Astrocyte of the spinal cord (primary cell): Measurements from ENCODE around the gene TAOK1.
A peak's percentile ranks its signal among the peaks of the same experiment; 100 is the strongest.
"Not testable (repeated sequence)": the region's sequence is repeated elsewhere in the genome, so short reads cannot be mapped to it uniquely, and the experiment has no call there.

Experiments
- DNase-seq: peaks from one replicate; pipeline ENCODE4 v3.0.0; 2011; ENCODE audit warnings: low read depth, low spot score
- H3K4me3 ChIP-seq: 2 replicates; pipeline ENCODE4 v1.5.1; 2011; ENCODE audit warnings: low read depth, mild to moderate bottlenecking, low read length, moderate library complexity
- in situ Hi-C: cut with HindIII; loops from 2 replicates; pipeline ENCODE4 v1.10.0; 2017; ENCODE audit warnings: low sequenced_read_pairs
- TF ChIP-seq, protein P1 (sequence below): IDR thresholded peaks from 2 replicates; pipeline ENCODE4 v1.5.1; 2012; ENCODE audit warnings: low read depth, mild to moderate bottlenecking, low read length, inconsistent platforms

Gene TAOK1

DNA sequence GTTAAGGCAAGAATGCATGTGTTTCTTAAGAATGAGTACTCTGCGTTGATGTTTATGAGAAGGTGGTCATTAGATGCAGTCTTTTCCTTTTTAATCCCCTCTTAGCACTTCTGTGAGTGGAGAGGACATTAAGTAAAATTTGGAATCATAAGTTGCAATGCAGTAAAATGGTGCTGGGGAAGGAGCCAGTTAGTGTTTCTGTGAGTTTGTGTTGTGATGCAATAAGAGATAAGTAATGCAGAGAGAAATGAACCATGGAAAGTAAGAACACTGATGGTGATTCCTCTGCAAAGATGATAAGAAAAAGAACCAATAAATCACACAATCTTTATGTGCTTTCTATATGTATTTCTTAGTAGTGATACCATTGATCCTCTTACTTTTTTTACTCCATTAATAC lies 156.7 kb downstream of the TAOK1 start:
- TF ChIP-seq, protein P1, sequence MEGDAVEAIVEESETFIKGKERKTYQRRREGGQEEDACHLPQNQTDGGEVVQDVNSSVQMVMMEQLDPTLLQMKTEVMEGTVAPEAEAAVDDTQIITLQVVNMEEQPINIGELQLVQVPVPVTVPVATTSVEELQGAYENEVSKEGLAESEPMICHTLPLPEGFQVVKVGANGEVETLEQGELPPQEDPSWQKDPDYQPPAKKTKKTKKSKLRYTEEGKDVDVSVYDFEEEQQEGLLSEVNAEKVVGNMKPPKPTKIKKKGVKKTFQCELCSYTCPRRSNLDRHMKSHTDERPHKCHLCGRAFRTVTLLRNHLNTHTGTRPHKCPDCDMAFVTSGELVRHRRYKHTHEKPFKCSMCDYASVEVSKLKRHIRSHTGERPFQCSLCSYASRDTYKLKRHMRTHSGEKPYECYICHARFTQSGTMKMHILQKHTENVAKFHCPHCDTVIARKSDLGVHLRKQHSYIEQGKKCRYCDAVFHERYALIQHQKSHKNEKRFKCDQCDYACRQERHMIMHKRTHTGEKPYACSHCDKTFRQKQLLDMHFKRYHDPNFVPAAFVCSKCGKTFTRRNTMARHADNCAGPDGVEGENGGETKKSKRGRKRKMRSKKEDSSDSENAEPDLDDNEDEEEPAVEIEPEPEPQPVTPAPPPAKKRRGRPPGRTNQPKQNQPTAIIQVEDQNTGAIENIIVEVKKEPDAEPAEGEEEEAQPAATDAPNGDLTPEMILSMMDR, result no peak
- in situ Hi-C loops, result no loop called here
- no peak for DNase-seq
- H3K4me3 ChIP-seq, result no peak overlapping the region

DNA sequence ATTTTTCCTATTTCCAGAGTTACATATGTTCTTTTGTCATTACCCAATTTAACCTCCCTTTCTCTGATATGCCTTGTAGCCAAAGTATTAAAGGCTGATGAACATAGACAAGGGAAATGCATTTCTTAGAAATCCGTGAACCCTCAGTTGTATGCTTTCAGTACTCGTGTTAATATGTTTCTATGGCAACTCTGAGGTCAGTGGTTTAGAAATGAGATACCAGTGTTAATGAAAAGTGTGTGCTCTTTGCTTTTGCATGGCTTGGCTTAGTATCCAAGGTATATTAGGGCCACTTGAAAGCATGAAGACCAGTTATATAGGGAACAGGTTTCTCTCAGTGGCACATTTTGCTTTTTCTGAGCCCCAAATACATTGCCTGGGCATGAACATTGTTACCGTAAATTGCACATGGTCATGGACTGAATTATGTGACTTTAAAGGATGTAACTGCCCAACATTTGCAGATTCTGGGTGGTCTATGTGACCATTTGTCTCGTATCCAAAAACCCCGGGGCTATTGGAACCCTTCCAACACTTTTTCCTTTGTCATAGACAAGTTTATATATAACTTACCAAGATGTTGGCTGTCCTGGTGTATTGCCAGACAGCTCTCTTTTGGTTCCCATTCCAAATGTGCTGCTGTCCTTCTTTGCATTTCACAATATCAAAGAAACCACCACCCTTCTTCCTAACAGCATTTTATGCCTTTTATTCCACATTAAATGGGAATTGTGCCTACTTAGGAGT lies 159.2 kb downstream of the TAOK1 start:
- H3K4me3 ChIP-seq, result no peak overlapping the region
- in situ Hi-C loops, result no loop called here
- TF ChIP-seq, protein P1, result no peak
- peak; percentile 50 for DNase-seq

DNA sequence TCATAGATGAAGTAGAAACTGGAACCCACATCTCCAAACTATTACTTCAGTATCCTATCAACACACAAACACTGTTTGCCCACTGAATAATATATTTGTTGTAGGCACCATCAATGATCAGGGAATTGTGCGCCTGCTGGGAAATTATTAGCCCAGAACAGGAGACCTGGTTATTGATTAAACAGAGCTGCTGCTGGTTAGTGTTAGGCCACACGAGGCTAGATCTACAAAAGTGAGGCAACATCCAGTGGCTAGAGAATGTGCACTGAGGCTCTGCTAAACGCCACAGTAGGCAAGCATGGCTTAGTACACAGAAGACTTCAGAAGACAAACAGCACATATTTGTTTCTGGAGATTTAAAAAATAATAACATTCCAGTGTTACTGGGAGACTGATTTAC lies 165.7 kb downstream of the TAOK1 start:
- DNase-seq, result no peak
- in situ Hi-C loops, result no loop called here
- TF ChIP-seq, protein P1, result no peak
- no peak overlapping the region for H3K4me3 ChIP-seq

DNA sequence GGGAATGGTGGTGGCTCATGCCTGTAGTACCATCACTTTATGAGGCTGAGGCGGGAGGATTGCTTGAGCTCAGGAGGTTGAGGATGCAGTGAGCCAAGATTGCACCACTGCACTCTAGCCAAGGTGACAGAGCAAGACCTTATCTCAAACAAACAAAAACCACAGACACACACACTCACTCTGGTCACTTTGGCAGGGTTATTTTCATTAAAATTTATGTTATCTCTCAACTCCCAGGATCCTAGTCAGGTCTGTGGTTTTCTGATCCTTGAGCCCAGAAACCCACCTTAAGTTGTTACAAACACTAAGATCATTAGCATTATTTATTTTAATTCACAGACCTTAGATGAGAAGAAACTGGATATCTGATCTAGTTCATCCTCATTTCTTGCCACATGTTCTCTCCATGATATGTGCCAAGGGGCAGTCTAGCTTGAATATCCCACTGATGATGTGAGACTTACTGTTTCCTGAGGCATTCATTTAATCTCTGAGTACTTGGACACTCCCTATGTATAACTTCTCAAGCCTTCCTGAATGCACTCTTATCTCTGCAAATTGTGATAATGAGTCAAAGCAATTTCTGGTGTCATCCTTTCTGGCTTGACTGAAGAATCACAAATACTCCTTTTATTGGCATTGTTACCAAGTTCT lies 167.0 kb downstream of the TAOK1 start:
- in situ Hi-C loops, result no loop called here
- TF ChIP-seq, protein P1, result no peak
- no peak for DNase-seq
- no peak overlapping the region for H3K4me3 ChIP-seq

DNA sequence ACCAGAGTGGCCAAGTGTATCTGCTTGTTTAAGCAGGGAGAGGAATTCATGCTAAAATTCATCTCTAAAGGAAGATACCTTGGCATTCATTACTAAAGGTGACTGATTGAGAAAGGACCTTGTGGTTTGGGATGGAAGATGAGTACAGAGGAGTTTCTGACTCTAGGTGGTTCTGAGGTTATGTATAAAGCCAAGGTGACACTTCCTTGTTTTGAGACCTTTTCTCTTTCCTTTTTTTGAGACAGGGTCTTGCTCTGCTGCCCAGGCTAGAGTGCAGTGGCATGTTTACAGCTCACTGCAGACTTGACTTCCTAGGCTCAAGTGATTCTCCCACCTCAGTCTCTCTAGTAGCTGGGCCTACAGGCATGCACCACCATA lies 167.6 kb downstream of the TAOK1 start:
- in situ Hi-C loops, result no loop called here
- TF ChIP-seq, protein P1, result no peak
- DNase-seq, result no peak

DNA sequence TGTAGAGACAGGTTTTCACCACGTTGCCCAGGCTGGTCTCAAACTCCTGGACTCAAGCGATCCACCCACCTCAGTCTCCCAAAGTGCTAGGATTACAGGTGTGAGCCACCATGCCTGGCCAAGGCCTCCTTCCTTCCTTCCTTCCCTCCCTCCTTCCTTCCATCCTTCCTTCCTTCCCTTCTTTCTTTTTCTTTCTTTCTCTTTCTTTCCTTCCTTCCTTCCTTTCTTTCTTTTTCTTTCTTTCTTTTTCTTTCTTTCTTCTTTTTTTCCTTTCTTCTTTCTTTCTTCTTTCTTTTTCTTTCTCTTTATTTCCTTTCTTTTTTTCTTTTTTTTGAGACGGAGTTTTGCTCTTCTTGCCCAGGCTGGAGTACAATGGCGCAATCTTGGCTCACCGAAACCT lies 168.0 kb downstream of the TAOK1 start:
- DNase-seq, in situ Hi-C loops, H3K4me3 ChIP-seq: not testable (repeated sequence)

More for the DNA sequence above, 167.6 kb downstream of the TAOK1 start:
- H3K4me3 ChIP-seq, result no peak overlapping the region

DNA sequence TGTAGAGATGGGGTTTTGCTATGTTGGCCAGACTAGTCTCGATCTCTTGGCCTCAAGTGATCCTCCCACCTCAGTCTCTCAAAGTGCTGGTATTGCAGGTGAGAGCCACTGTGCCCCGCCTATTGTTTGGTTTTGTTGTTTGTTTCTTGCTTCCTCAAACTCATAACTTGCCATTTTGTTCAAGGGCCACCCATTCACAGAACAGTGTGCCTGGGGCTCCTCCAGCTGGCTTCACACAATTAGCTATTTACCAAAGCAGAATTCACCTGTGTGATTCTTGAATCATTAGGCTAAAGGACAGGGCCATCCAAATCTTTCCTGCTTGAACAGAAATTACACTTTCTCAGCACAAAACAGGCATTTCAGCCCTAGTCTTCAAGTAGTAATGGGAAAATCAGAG lies 169.5 kb downstream of the TAOK1 start:
- in situ Hi-C loops, result no loop called here
- TF ChIP-seq, protein P1, result no peak
- H3K4me3 ChIP-seq, result no peak overlapping the region
- DNase-seq, result no peak
